8988T (cell line): ENCODE results near the gene INTS1.
"Not testable (repeated sequence)": the region's sequence is repeated elsewhere in the genome, so short reads cannot be mapped to it uniquely, and the experiment has no call there.

Experiments used
- DNase-seq: peaks from one replicate; pipeline ENCODE4 v3.0.0; 2011

INTS1 gene

DNA sequence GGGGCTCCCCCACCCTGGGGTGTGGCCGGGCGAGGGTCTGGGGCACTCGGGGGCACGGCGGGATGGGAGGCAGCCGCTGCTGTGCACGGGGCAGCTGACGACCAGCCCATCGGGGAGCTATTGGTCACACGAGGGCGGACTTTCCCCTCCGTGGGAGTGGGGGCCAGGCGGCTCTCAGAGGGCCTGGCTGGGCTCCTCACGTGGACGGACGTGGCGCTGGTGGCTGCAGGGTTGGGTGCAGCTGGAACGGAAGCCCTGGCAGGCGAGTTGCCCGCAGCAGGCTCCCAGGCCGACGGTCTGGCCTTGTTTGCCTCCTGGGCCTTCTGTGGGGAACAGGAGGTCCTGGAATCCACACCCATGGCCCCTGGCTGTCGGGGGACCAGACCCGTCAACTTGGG, 59.3 kb downstream of the INTS1 start:
- DNase-seq = no peak

- no peak for DNase-seq
Observed at GRCh38 chr7:1444214-1444924, 59.8 kb downstream of the INTS1 start.

- DNase-seq = not testable (repeated sequence)
Observed at GRCh38 chr7:1443587-1444200, 60.5 kb downstream of the INTS1 start.

GRCh38 chr7:1442355-1443124, 61.6 kb downstream of the INTS1 start:
- no peak for DNase-seq

GRCh38 chr7:1441615-1442354, 62.4 kb downstream of the INTS1 start:
- no peak for DNase-seq

- DNase-seq = no peak
Observed at GRCh38 chr7:1440620-1441019, 63.6 kb downstream of the INTS1 start.

DNA sequence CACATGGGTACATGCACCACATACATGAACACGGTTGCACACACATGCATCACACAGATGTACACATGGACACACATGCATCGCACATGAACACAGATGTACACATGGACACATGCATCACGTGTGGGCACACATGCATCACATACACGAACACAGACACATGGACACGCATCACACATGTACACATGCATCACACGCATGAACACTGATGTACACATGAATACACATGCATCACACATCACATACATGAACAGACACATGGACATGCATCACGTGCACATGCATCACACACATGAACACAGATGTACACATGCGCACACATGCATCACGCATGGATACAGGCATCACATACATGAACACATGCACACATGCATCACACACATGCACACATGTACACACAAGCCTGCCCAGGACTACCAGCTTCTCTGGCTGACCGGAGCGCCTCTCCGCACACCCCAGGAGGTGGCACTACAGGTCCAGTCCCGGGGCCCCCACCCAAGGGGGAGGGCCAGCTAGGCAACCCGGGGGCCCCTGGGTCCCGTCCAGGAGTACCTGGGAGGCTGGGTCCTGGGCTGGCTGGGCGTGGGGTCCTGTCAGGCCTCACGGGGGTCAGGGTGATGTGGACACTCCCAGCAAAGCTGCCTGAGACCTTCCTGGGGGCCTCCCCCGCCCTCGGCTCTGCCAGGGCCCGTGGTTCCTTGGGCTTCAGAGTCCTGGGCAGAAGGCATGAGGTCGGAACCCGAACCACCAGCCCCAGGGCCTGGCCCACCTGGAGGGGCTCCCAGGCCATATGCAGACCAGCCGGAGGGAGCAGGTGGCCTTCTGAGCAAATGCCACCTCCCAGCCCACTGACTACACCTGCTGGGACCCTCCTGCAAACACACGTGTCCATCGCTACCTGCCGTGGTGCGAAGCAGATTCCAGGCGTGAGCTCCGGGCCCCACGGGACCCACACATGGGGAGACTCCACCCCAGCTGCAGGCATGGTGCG, 64.5 kb downstream of the INTS1 start:
- DNase-seq = no peak

DNA sequence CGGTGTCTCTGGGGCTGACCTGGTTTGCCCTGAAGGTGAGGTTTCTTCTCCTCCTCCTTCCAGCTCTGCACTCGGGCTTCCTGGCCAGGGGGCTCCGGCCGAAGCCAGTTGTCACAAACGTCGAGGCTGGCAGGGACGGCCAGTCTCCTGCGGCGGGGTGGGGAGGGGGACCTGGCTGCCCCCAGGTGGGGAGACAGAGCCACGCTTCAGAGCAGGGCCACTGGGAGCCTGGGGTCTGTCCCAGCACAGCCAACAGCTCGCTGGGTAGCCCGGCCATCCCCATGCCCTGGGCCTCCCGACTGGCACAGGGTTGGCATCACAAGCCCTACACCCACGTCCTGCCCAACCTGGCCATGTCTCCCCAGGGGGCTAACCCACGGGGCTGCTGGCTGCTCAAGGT, 65.4 kb downstream of the INTS1 start:
- DNase-seq = no peak

DNA sequence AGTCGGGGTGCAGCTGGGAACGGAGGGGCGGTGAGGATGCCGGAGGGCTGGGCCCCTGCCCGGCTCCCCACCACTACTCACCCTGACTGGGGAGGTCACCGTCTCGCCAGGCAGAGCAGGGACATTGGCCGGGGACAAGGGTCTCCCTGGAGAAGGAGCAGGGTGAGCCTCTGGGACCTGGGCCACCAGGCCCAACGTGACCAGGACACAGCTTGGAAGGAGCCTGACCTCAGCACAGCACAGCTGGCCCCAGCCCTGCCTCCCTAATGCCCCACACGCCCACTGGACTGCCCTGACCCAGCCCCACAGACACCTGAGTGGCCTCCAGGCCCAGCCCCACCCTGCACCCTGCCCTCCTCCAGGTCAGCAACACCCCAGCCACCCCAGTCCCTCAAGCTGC, 66.0 kb downstream of the INTS1 start:
- DNase-seq = no peak

GRCh38 chr7:1437155-1437880, 66.9 kb downstream of the INTS1 start:
- no peak for DNase-seq

GRCh38 chr7:1436608-1437007, 67.6 kb downstream of the INTS1 start:
- no peak for DNase-seq

GRCh38 chr7:1434891-1435670, 69.1 kb downstream of the INTS1 start:
- DNase-seq = no peak

GRCh38 chr7:1434165-1434718, 69.9 kb downstream of the INTS1 start:
- no peak for DNase-seq

- no peak for DNase-seq
Observed at GRCh38 chr7:1433128-1433920, 70.9 kb downstream of the INTS1 start.

DNA sequence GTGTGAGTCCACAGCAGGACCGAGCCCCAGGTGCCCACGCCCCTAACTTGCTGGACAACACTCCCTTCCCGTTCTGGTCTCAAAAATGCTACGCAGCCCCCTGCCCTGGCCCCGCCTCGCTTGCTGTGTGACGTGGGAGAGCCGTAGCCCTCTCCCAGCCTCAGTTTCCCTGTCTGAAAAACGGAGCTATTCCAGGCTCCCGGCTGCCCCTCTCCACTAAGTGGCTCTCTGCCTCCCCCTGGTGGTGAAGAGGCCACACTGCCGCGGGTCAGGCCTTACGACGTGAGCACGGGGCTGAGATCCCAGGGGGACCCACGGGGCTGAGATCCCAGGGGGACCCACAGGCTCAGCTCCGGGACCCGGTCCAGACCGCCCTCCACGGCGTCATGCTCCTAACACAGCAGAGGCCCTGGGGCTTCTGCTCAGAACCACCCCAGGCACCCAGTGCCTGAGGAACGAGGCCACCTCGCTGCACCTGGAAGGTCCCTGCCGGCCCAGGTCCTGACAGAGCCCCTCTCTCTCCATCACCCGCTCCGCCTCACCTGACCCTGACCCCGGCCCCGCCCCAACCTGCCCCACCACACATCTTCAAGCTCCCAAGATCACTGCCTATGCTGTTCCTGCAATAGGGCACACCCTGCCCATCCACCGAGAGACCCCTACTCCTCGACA, 71.6 kb downstream of the INTS1 start:
- DNase-seq = no peak

GRCh38 chr7:1431634-1432380, 72.4 kb downstream of the INTS1 start:
- no peak for DNase-seq

DNA sequence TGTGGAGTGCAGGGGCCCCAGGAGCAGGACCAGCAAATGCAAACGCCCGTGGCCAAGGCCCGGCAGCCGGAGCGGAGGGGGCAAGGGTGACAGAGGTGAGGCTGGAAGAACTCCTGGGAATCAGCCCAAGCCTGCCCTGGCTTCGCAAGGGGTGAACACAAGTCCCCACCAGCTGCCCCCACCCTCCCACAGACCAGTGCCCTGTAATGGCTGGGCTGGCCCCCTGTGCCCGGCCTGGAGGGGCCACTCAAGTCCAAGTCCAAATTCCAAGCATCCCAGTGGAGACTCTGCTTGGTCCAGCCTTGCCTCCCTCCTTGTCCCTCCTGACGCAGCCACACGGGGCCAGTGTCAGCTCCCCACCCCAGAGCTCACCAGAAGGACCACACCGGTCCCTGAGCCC, 73.0 kb downstream of the INTS1 start:
- no peak for DNase-seq
